GM12872 (cell line): ENCODE results near the gene SPATA31D3.
"Not testable (repeated sequence)": the region's sequence is repeated elsewhere in the genome, so short reads cannot be mapped to it uniquely, and the experiment has no call there.

ENCODE experiments used
- TF ChIP-seq, protein P1 (sequence below): IDR thresholded peaks from 3 replicates; pipeline ENCODE4 v1.5.1; 2011; ENCODE audit warnings: low read depth, mild to moderate bottlenecking, low read length, moderate library complexity; ENCODE audit not compliant: insufficient read depth

Gene SPATA31D3

GRCh38 chr9:81943393-81943792, at the start of gene SPATA31D3:
Gene SPATA31D3, plus strand, starts transcription at chr9:81943500. Its CDS starts 86 bp downstream, at chr9:81943586.
- TF ChIP-seq, protein P1, sequence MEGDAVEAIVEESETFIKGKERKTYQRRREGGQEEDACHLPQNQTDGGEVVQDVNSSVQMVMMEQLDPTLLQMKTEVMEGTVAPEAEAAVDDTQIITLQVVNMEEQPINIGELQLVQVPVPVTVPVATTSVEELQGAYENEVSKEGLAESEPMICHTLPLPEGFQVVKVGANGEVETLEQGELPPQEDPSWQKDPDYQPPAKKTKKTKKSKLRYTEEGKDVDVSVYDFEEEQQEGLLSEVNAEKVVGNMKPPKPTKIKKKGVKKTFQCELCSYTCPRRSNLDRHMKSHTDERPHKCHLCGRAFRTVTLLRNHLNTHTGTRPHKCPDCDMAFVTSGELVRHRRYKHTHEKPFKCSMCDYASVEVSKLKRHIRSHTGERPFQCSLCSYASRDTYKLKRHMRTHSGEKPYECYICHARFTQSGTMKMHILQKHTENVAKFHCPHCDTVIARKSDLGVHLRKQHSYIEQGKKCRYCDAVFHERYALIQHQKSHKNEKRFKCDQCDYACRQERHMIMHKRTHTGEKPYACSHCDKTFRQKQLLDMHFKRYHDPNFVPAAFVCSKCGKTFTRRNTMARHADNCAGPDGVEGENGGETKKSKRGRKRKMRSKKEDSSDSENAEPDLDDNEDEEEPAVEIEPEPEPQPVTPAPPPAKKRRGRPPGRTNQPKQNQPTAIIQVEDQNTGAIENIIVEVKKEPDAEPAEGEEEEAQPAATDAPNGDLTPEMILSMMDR: not testable (repeated sequence)

GRCh38 chr9:81893929-81894328, 49.4 kb upstream of the SPATA31D3 start:
- TF ChIP-seq, protein P1: no peak

GRCh38 chr9:81894891-81895290, 48.4 kb upstream of the SPATA31D3 start:
- TF ChIP-seq, protein P1: no peak

GRCh38 chr9:81896070-81896469, 47.2 kb upstream of the SPATA31D3 start:
- TF ChIP-seq, protein P1: no peak

- TF ChIP-seq, protein P1: no peak
These were observed 44.4 kb upstream of the SPATA31D3 start for GRCh38 chr9:81898851-81899250.

DNA sequence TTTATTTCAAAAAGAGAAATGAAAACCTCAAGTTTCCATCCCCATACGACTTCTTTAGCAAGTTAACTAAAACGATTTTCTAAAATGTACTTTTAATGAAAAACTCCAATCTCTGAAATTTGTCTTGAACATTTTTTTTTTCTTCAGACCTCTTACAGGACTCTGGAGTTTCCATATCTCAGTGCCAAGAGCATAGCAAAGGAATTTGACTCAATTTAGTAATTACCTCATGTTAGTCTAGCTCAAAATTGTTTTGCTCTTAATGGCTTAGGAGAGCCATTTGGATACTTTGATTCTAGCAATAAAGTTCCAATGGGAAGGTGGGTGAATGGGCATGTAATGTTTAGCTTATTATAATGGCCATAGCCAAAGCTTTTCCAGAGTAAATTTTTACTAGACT, 41.1 kb upstream of the SPATA31D3 start:
- TF ChIP-seq, protein P1: no peak

DNA sequence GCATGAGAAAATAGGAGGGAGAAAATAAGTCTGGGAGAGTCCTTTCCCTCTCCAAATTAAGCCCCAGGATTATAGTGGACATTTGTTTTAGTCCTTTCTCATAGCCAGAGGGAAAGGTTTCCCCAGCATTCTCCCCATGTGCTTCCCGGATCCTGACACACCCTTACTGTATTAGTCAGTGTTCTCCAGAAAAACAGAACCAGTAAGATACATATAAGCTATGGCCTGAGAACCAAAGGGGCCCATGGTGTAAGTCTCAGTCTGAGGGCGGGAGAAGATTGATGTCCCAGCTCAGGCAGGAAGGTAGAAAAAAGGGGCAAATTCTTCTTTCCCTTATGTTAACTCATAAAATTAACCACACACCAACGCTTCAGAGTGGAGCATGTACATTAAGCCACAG, 40.7 kb upstream of the SPATA31D3 start:
- TF ChIP-seq, protein P1: no peak

DNA sequence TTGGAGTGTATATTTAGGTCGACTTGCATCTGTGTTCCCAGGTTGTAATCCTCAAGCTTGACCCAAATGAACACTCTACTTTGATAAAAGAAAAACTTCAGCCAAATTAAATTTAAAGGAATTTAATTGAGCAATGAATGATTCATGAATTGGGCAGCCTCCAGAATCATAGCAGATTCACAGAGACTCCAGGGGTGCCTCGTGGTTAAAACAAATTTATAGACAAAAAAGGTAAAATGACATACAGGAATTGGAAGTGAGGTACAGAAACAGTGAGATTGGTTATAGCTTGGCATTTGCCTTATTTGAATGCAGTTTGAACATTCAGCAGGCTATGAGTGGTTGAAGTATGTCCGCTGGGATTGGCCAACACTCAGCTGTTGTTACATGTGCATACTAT, 36.6 kb upstream of the SPATA31D3 start:
- TF ChIP-seq, protein P1: no peak
